Renal cortical epithelial cell (primary cell): ENCODE results near the gene MTCL3.

Source experiments
- DNase-seq: peaks from one replicate; pipeline ENCODE4 v3.0.0-alpha.2; 2011; ENCODE audit warnings: low read depth

The MTCL3 gene

DNA sequence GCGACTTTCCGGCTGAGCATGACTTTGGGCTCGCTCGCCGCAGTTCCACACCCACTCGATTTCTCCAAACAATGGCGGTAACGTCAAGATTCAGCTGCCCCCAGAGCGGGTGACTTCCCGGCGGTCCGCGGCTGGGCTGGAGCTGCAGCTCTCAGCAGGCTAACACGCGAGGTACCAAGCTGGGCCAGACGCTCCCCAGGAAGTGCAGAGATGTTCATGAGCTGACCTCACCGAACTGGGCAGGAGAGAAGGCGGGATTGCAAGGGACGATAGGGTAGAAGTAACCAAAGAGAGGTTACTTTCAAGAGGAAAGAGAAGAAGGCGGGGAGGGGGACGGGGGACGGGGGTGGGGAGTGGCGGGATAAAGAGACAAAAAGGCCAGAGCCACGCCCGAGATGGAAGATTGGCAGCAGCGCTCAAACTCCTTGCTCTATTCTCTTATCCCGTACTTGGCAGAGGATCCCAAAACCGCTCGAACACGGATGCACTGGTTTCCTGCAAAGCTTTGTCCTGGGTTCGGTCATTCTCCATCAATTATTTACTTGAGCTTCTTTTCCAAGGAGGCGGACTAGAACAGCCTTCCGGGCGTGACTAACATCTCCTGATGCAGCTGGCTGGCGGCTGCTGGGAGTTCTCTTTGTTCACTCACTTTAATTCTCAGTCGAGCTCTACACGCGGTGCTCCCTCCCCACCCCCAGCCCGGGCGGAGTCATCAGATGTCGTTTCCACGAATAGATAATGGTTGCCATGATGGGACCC is at the start of gene MTCL3:
TSS of gene MTCL3 (minus strand) at position 626 of the 759 bp plus-strand sequence.
- DNase-seq, result peak; percentile 92

DNA sequence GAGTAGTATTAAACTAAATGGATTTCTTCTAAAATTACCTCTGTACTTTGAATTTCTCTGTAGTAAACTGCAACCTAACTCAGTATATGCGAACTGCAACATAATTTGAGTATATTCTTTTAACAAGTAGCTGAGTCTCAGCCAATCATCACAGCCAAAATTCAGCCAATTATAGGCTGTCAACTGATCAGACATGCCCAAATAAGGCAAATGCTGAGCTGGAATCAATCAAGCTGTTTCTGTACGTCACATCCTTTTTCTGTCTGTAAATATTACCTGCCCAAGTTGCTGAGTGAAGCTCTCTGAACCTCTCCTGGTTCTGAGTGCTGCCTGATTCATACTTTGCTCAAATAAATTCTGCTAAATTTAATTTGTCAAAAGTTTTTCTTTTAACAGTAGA is 48.3 kb upstream of the MTCL3 start:
- no peak for DNase-seq

DNA sequence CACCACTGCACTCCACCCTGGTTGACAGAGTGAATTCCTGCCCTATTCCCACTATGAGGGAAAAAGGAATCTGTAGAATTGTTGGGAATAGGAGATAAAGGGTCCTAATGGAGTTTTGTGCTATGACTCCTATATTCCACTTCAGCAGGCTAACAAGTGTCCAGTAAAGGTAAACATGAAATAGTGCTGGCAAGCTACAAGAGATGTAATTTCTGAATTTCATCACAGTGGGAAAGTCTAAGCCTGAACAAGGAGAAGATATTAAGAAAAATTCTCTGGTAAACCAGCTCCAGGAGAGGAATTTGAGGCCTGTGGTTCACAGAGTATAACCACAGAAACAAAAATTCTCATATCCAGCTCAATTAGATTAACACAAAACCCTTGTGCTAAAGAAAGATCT is 47.5 kb upstream of the MTCL3 start:
- DNase-seq, result peak; percentile 28

DNA sequence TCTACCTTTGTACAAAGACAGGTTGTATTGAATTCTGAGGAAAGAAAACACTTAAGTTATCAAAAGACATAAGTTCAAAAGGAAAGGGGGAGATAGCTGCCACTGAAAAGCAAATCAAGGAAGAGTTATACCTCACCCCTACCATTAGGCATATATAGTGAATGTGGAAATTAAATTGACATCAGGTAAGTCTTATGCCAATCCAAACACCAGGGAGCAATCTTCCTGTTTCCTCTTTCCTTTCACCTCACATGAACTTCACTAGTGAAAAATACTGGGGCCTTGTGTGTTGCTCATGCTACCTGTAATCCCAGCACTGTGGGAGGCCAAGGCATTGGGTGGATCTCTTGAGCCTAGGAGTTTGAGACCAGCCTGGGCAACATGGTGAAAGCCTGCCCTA is 47.0 kb upstream of the MTCL3 start:
- DNase-seq, result no peak

DNA sequence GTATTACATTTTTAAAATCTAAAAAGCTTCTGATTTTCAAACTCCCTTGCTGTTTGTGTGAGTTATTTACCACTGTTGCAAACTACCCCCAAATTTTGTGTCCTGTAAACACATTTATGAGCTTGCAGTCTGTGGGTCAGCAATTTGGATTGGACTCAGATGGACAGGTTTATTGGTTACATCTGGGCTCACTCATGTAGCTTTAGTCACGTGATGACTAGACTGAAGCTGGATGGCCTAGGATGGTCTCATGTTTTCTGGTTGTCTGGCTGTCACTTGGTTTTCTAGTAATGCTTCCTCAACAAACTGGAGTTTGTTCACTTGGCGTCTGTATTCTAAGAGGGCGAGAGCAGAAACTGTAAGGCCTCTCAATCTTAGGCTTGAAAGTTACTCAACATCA is 45.6 kb upstream of the MTCL3 start:
- no peak for DNase-seq

DNA sequence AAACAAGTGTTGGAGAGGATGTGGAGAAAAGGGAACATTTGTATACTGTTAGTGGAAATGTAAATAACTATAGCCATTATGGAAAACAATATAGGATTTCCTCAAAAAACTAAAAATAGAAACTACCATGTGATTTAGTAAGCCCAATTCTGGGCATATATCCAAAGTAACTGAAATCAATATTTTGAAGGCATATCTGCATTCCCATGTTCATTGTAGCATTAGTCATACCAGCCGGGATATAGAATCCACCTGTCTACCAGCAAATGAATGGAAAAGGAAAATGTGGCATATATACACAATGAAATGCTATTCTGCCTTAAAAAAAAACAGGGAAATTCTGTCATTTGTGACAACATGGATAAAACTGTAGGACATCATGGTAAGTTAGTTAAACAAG is 42.5 kb upstream of the MTCL3 start:
- no peak for DNase-seq

DNA sequence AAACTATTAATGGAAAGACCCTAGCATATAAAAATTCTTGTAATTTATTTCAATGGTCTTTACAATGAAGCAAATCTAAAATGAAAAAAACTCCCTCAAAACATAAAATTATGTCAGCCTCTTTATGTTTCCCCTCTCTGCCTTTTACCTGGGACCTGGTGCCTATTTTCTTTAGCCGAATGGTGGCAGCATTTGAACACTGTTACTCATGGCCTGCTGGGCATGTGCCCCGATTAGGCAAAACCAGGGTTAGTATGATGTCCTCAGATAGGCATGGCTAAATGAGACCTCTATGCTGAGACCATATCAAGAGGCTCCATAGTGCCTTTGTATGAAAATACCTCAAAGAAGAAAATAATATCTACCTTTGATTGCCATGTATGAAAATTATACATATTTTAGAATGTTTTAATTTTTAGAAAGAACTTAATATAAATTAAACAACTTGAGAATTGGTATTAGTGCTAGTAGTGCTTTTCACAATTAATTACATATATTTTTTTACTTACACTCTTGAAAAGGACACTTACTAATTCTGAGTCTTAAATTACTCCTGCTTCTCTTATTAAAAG is 35.4 kb upstream of the MTCL3 start:
- DNase-seq, result peak; percentile 31

DNA sequence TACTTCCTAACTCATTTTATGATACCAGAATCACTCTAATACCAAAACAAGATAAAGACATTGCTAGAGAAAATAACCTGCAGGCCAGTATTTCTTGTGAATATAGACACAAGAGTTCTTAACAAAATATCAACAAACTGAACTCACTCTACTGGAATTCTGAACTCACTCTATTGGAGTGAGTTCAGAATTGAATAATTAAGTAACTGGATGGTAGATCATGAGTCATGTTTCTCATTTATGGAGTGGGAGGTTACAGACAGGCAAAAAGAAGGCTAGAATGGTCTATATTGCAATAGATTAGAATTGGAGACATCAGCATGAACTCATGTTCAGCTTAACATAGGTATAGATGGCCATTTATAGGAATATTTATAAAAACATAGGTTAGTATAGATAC is 31.3 kb upstream of the MTCL3 start:
- peak; percentile 89 for DNase-seq

DNA sequence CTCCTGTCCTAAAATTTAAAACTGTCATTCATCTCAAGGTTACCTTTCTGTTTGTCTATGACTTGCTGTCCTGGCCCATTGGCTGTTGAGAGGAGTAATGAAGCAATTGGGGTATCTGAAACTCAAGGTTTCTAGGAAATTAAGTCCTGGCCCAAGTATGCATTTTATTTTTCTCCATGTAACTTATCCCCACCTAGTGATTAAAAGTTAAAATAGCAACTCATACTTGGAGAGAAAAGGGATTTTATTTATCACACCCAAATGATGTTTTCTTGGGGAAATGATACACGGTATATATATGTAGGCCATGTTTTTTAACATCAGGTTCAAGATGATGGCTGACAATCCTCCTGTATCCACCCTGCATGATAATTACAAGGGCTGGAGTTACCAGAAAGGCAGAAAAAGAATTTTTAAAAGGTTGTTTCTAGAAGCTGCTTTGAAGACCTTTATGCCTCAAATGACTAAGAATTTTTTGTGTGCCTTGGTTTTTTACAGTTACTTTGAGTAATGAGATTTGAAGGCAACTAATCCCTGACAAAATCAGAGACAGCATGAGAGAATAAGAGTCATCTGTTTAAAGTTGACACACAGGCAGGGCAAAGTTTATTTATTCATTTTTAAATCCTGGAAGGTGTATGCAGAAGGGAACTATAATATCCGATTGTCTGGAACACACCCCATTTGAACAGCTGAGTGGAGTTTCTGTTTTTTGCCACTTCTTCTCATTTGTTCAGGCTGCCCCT is 28.9 kb upstream of the MTCL3 start:
- peak; percentile 29 for DNase-seq

DNA sequence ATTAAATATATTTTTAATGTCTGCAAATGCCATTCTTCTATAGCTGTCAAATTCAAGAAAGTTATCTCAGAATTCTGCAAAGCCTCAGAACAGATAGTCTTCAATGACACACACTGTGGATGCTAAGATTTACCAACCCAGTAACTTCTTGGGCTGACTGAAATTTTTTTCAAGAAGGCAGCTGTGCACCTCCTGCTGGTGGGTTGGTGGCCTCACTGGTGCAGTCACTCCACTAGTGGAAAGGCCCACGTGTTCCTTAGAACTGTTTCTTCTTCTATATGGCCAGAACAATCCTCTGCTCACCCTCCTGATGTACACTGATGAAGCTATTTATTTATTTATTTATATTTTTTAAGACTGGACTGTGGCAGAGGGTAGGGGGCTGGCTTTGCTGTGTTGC is 28.1 kb upstream of the MTCL3 start:
- no peak for DNase-seq

DNA sequence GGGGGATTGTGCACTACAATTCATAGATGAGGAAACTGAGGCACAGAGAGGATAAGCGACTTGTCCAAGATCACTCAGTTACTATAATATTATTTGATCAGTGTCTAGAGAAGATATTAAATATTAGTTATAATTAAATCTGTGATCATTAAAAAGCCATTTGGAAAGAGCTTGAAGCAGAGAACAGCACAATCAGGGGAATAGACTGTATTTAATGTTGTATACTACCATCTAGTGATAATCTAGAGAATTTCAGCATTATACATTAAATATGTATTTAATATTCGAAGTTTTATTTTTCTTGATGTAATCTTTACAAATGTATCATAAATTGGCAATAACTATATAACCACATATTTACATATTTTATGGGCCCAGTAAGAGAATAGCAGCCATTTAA is 20.1 kb upstream of the MTCL3 start:
- peak; percentile 29 for DNase-seq

DNA sequence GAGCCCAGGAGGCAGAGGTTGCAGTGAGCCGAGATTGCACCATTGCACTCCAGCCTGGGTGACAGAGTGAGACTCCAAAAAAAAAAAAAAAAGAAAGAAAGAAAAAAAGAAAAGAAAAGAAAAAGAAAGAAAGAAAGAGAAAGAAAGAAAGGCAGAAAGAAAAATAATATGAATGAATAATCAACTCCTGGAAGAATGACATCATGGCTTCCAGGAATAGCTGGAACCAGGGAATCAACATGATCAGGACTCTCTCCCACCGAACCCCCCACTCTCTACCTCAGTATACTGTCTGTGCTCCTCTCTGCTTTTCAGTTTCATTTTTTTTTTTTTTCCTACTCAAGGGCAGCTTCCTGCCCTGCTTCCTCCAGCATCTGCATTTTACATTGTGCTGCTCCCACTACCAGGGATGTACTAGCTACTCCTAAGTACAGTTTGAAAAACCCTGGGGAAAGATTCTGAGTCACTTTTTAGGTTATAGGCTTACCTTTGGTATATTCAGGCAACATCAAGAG is 19.7 kb upstream of the MTCL3 start:
- DNase-seq, result no peak

DNA sequence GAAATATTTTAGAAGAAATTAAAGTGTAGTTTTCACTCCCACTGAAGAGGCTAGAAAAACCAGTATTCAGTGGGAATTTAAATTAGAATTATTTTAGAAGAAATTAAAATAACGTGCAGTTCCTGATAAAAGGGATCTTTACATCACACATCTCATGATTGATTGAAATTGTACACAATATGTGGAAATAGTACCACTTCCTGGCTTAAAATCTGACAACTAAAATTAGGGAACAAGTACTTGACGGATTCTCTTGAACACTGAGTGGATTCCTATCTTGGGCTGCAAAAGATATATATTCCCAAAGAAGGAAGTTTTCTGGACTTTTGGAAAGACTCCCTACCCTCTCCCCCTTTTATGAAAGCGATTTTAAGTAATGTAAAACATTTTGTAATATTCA is 14.6 kb upstream of the MTCL3 start:
- DNase-seq, result no peak

DNA sequence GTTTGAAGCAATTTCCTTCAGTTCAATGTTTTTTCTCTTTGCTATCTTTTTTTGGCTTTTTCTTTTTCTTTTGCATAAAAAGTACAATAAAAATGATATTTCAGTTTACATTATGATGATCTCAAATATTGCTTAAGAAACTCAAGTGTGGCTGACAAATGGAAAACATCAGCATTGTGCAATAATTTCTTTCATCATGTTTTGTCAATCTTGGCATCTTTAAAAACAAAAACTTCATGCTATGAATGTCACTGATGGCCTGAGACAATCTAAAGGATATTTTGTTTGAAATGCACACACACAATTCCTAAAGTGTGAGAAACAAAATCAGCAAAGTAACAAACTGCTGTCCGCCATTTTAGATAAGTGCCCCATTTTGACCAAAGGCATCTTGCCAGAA is 13.9 kb upstream of the MTCL3 start:
- no peak for DNase-seq

DNA sequence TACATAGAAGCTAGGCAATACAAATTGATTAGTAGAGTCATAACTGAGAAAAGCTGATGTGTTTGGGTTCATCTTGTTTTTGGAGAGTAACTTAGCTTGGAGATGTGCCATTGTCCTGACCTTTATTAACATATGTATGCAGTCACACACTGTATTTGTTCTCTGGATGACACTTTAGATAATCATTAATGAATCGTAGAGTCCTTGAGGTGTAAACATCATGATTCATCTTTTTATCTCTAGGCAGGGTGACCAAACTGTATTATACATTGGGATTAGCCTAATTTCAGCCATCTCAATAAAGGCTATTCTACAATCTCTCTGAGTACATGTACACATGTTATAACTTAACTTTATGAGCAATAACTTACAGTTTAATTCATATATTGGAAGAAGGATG is 3.6 kb upstream of the MTCL3 start:
- DNase-seq, result peak; percentile 48

DNA sequence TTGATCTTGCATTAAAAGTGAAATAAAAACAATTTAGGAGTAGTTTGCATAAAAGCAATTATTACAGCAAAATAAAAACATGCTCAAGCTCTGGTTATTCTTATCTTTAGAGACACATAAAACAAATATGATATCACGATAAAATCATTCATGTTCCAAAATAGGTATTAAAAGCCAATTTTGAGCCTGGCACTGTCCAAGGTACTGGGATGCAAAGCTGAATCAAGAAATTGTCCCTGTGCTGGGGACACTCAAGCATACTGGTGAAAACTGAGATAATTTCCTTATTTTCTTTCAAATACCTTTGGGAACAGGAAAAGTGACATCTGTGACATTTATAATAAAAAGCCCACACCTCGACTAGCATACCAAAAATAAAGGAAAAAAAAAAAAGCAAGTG is 931 bp upstream of the MTCL3 start:
- peak; percentile 6 for DNase-seq

DNA sequence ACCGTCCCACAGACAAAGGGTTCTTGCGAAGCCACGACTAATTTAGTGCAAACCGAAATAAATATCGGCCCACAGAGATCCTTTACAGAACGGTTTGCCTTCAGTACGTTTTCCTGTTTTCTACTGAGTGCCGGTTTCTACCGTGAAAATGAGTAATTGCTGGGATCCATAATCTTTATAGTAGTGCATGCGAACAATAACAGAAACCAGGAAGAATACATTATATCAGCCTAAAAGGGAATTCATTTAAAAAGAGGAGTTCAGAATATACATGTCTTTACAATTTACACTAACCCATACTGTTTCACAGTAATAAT is 292 bp upstream of the MTCL3 start:
- no peak for DNase-seq

DNA sequence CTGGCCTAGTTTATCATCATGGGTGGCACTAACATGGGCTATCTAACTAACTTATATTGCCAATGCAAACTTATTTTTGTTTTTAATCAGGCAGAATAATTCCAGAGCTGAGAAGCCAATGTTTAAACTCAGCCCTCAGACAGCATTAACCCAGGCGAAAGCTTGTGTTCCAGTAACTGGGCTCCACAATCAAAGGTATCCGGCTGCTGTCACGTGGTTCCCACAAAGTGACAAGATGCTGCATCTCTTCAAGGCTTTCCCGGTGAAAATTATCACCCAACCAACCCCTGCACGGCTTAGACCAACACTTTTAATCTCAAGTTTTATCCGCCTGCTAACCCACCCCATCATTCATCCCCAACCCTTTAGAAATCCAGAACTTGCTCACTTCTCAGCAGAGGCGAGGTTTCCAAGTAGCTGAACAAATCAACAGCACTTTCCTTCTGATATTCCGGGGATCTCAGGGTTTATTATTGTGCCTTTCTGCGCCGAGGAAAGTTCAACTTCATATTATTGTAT is 885 bp downstream of the MTCL3 start:
- no peak for DNase-seq

DNA sequence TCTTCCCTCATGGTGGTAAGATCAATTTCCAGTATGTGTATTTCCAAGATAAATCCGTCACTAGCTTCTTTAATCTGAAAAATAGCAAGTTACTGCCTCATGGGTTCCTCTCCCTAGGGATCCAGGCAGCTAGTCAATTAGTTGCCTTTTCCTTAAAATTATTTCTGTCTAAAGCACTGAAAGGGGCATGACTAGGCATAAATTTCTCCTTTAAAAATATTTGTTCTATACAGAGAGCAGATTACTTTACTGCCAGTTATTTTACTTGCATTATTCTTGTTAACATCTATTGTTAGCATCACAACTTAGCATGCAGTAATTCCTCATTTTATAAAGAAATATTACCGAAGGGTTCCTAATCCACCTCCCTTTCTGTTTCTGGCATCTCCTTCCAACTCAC is 1.4 kb downstream of the MTCL3 start:
- DNase-seq, result no peak

DNA sequence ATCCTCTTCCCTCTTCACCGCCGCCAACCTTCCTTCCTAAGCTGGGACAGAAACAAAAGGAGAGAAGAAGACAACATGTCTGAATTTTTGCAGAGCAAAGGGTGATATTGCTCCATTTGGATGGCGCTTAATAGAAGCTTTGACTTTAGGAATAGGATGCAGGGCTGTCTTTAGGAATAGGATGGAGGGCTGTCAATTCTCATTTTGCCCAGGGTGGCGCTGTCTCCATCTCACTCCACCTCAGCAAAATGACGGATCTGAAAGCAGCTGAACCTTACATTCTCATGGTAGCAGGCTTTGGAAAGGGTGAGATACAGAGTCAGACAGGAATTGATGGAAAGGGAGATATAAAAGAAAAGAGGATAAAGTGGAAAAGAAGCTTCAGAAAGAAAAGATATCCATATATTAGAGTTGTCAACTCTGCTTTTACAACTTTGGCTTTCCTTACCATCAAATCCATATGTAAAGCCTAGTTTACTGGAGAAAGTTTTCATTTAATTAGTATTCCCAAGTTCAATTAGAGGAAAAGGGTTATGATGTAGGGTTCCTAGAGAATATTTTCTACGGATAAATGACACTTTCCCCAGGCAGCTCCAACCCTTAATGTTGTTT is 2.4 kb downstream of the MTCL3 start:
- peak; percentile 62 for DNase-seq

DNA sequence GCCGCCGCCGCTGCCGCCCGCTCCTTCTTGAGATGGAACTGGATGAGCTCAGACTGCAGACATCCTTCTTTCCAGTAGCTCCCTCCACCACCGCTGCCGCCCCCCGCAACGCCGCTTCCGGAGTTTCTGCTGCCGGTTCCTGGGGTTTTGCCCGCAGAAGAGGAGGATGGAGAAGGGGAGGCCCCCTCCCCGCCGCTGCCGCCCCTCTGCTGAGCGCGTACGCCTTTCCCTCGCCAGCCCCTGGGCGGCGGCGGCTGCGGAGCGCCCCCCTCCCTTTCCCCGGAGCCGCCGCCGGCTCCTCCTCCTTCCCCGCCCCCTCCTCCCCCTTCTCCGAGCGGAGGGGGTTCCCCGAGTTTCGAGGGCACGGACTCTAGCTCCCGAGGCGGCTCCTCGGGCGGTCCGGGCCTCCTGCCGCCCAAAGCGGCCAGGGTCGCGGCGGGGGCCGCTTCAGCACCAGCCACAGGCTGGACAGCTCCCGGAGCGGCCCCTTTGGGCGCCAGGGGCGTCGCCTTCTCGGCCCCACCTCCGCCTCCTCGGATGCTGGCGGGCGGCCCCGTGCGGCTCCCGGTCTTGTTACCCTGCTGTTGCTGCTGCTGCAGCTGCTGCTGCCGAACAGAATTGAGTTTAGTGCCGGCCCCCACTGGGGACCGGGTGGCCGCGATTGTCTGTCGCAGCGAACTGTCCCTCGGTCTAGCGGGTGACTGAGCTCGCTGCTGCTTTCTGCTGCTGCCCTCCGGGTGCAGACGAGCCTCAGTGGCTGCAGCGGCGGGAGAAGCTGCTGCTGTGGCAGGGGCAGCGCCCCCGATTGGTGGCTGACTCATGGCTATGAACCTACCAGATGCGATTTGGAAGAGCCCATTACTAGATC is 3.1 kb downstream of the MTCL3 start:
- peak; percentile 19 for DNase-seq
